ENCODE measurements around the gene ADARB2. TPM values are rescaled to one million over a fixed set of nuclear protein-coding genes. Genes with fewer than 3 reads are reported as not detected.

The ADARB2 gene
- total RNA-seq, 4 donors from 2014 or later: 2.0 to 9.9 (median 5.1) TPM

DNA sequence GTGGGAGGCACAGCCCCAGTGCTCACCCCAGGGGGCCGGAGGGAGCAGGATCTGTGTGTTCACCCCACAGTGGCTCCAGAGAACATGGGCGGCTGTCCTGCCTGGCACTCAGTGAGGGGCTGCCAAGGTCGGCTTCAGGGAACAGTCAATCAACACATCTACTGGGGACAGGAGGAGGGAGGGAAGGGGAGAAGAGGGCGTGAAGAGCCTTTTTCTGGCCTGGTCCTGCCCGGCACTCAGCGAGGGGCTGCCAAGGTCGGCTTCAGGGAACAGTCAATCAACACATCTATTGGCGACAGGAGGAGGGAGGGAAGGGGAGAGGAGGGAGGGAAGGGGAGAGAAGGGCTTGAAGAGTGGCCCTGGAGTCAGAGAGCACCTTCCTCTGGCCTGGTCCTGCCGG is 184.9 kb downstream of the ADARB2 start:
- Histone ChIP-seq H3K4me1 (no peaks in the 10 kb centered on the region), H3K36me3 (no peaks in the 10 kb centered on the region), H3K9me3 (no peaks in the 10 kb centered on the region), H3K4me3 (no peak overlapping the region), H3K27ac (no peak overlapping the region), H3K27me3 (no peaks in the 10 kb centered on the region)
- TF ChIP-seq POLR2A (IDR thresholded peaks at IDR 0.05): no peak
- TF ChIP-seq, protein P1, sequence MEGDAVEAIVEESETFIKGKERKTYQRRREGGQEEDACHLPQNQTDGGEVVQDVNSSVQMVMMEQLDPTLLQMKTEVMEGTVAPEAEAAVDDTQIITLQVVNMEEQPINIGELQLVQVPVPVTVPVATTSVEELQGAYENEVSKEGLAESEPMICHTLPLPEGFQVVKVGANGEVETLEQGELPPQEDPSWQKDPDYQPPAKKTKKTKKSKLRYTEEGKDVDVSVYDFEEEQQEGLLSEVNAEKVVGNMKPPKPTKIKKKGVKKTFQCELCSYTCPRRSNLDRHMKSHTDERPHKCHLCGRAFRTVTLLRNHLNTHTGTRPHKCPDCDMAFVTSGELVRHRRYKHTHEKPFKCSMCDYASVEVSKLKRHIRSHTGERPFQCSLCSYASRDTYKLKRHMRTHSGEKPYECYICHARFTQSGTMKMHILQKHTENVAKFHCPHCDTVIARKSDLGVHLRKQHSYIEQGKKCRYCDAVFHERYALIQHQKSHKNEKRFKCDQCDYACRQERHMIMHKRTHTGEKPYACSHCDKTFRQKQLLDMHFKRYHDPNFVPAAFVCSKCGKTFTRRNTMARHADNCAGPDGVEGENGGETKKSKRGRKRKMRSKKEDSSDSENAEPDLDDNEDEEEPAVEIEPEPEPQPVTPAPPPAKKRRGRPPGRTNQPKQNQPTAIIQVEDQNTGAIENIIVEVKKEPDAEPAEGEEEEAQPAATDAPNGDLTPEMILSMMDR (IDR thresholded peaks at IDR 0.05): no peak
- peak in 1 of 3 donors; percentile 30 for DNase-seq

DNA sequence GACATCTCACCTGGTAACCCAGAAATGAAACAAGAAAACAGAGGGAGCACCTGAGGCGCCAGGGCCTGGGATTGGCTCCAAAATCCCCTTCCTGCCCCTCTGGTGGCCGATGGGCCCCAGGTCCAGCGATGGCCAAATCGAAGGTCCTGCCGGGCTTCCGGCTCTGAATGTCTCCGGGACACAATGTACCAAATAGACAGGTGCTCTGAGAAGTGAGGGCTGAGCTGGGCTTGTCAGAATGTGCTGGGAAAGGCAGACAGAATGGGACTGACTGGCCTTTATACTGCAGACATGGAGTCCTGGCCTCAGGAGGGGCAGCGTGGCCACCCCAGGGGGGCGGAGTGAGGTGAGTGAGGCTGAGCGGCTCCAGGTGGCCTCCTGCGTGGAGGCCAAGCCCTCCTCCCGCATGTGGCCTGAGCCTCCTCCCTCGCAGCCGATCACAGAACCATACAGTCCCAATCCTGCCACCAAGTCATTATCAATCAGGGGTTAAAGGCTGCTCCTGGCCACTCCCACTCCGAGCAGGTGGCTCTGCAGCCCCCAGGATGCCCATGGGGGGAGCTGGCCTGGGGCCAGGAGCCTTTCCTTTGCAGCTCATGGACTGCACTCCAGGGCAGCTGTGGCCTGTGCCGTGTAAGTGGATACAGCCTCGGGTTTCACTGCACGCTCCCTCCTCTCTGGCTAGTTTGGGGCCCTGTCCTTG is 185.5 kb downstream of the ADARB2 start:
- no peaks in the 10 kb centered on the region for H3K36me3 ChIP-seq
- no peaks in the 10 kb centered on the region for H3K9me3 ChIP-seq
- H3K4me1 ChIP-seq: no peaks in the 10 kb centered on the region
- H3K27ac ChIP-seq: no peak overlapping the region
- TF ChIP-seq, protein P1 (IDR thresholded peaks at IDR 0.05): no peak
- no peak for TF ChIP-seq POLR2A (IDR thresholded peaks at IDR 0.05)
- peak in 1 of 3 donors; percentile 29 for DNase-seq
- no peak overlapping the region for H3K4me3 ChIP-seq
- no peaks in the 10 kb centered on the region for H3K27me3 ChIP-seq

- Histone ChIP-seq H3K4me1 (no peaks in the 10 kb centered on the region), H3K27me3 (no peaks in the 10 kb centered on the region), H3K27ac (no peak overlapping the region), H3K9me3 (no peaks in the 10 kb centered on the region), H3K36me3 (no peaks in the 10 kb centered on the region), H3K4me3 (no peak overlapping the region)
- peak in 1 of 3 donors; percentile 12 for DNase-seq
- no peak for TF ChIP-seq POLR2A (IDR thresholded peaks at IDR 0.05)
- TF ChIP-seq, protein P1 (IDR thresholded peaks at IDR 0.05): no peak
These were observed 186.7 kb downstream of the ADARB2 start for GRCh38 chr10:1550616-1551015.

DNA sequence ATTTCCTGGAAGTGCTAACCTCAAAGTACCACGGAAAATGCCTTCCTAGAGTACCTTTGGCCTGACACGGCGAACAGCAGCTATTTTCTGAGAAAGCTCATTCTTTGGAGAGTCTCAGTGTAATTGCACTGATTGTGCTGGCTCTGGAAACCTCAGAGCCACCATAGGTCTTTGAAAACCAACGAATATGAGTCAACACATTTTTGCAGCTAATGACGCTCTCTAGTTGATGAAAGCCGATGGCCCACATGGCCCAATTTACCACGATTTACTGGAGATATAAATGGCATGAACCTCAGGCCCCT is 187.1 kb downstream of the ADARB2 start:
- no peaks in the 10 kb centered on the region for H3K4me1 ChIP-seq
- H3K4me3 ChIP-seq: no peak overlapping the region
- no peaks in the 10 kb centered on the region for H3K27me3 ChIP-seq
- H3K36me3 ChIP-seq: no peaks in the 10 kb centered on the region
- H3K27ac ChIP-seq: no peak overlapping the region
- no peak for TF ChIP-seq POLR2A (IDR thresholded peaks at IDR 0.05)
- TF ChIP-seq, protein P1 (IDR thresholded peaks at IDR 0.05): no peak
- no peaks in the 10 kb centered on the region for H3K9me3 ChIP-seq
- no peak for DNase-seq

- Histone ChIP-seq H3K27me3 (no peaks in the 10 kb centered on the region), H3K4me3 (no peak overlapping the region), H3K36me3 (no peaks in the 10 kb centered on the region), H3K4me1 (no peaks in the 10 kb centered on the region), H3K27ac (no peak overlapping the region), H3K9me3 (no peaks in the 10 kb centered on the region)
- TF ChIP-seq POLR2A (IDR thresholded peaks at IDR 0.05): no peak
- DNase-seq: peak in 1 of 3 donors; percentile 21
These were observed 187.6 kb downstream of the ADARB2 start for GRCh38 chr10:1549591-1550290.

- H3K9me3 ChIP-seq: no peaks in the 10 kb centered on the region
- no peaks in the 10 kb centered on the region for H3K36me3 ChIP-seq
- TF ChIP-seq, protein P1 (IDR thresholded peaks at IDR 0.05): no peak
- no peak for TF ChIP-seq POLR2A (IDR thresholded peaks at IDR 0.05)
- peak in 1 of 3 donors; percentile 6 for DNase-seq
- no peak overlapping the region for H3K4me3 ChIP-seq
- no peaks in the 10 kb centered on the region for H3K4me1 ChIP-seq
- H3K27ac ChIP-seq: no peak overlapping the region
- H3K27me3 ChIP-seq: no peaks in the 10 kb centered on the region
These were observed 188.7 kb downstream of the ADARB2 start for GRCh38 chr10:1548596-1548995.

Data from Peyer's patch (tissue), 4 donors.